H9 (cell line): ENCODE measurements around the gene MS4A14. TPM values are rescaled to one million over a fixed set of nuclear protein-coding genes. Genes with fewer than 3 reads are reported as not detected.

ENCODE experiments used
- DNase-seq: peaks from one replicate; pipeline ENCODE4 v3.0.0-alpha.2; 2017
- H2AFZ ChIP-seq: one replicate; pipeline ENCODE4 v1.6.1; 2013; ENCODE audit warnings: mild to moderate bottlenecking, low read length, control low read depth, moderate library complexity
- H2AK5ac ChIP-seq: 2 replicates; pipeline ENCODE4 v1.6.1; 2013; ENCODE audit warnings: low read length, control low read depth, mixed read lengths; ENCODE audit not compliant: insufficient read length
- H2BK120ac ChIP-seq: one replicate; pipeline ENCODE4 v1.6.1; 2013; ENCODE audit warnings: low read depth, mild to moderate bottlenecking, low read length, control low read depth, inconsistent platforms; ENCODE audit not compliant: poor library complexity, severe bottlenecking
- H2BK12ac ChIP-seq: 2 replicates; pipeline ENCODE4 v1.6.1; 2013; ENCODE audit warnings: low read length, control low read depth, mixed read lengths, low read depth; ENCODE audit not compliant: insufficient read length
- H2BK15ac ChIP-seq: 2 replicates; pipeline ENCODE4 v1.6.1; 2013; ENCODE audit warnings: low read depth, low read length, control low read depth
- H2BK20ac ChIP-seq: one replicate; pipeline ENCODE4 v1.6.1; 2013; ENCODE audit warnings: low read depth, mild to moderate bottlenecking, low read length, control low read depth, inconsistent platforms; ENCODE audit not compliant: poor library complexity, severe bottlenecking
- H2BK5ac ChIP-seq: 2 replicates; pipeline ENCODE4 v1.6.1; 2013; ENCODE audit warnings: low read length, control low read depth, mixed read lengths; ENCODE audit not compliant: insufficient read length
- H3K14ac ChIP-seq: 2 replicates; pipeline ENCODE4 v1.6.1; 2013; ENCODE audit warnings: low read length, control low read depth; ENCODE audit not compliant: insufficient read depth
- H3K18ac ChIP-seq: 2 replicates; pipeline ENCODE4 v1.6.1; 2013; ENCODE audit warnings: low read depth, mild to moderate bottlenecking, mixed read lengths, low read length, control low read depth; ENCODE audit not compliant: insufficient read length
- H3K23ac ChIP-seq: 2 replicates; pipeline ENCODE4 v1.6.1; 2013; ENCODE audit warnings: low read length, control low read depth, mixed read lengths, low read depth; ENCODE audit not compliant: insufficient read length
- H3K23me2 ChIP-seq: 2 replicates; pipeline ENCODE4 v1.6.1; 2013; ENCODE audit warnings: low read depth, mild to moderate bottlenecking, mixed read lengths, low read length, control low read depth; ENCODE audit not compliant: insufficient read length, poor library complexity, severe bottlenecking
- H3K27ac ChIP-seq: 2 replicates; pipeline ENCODE4 v1.5.1; 2013; ENCODE audit warnings: low read length, control low read depth, mixed read lengths, low read depth; ENCODE audit not compliant: insufficient read length
- H3K27me3 ChIP-seq: 2 replicates; pipeline ENCODE4 v1.6.1; 2013; ENCODE audit warnings: low read length, control low read depth, inconsistent platforms; ENCODE audit not compliant: insufficient read depth
- H3K4ac ChIP-seq: 2 replicates; pipeline ENCODE4 v1.6.1; 2013; ENCODE audit warnings: low read depth, mild to moderate bottlenecking, control low read depth, inconsistent platforms, low read length, moderate library complexity
- H3K4me1 ChIP-seq: 2 replicates; pipeline ENCODE4 v1.6.1; 2013; ENCODE audit warnings: low read length, control low read depth, inconsistent platforms; ENCODE audit not compliant: insufficient read depth
- H3K4me2 ChIP-seq: 2 replicates; pipeline ENCODE4 v1.6.1; 2013; ENCODE audit warnings: low read length, control low read depth, mixed read lengths; ENCODE audit not compliant: insufficient read length, insufficient read depth
- H3K56ac ChIP-seq: 2 replicates; pipeline ENCODE4 v1.6.1; 2013; ENCODE audit warnings: low read depth, mild to moderate bottlenecking, mixed read lengths, low read length, control low read depth; ENCODE audit not compliant: insufficient read length
- H3K79me1 ChIP-seq: 2 replicates; pipeline ENCODE4 v1.6.1; 2013; ENCODE audit warnings: low read depth, mild to moderate bottlenecking, moderate library complexity, low read length, control low read depth, inconsistent platforms; ENCODE audit not compliant: insufficient read depth, poor library complexity, severe bottlenecking
- H3K79me2 ChIP-seq: 2 replicates; pipeline ENCODE4 v1.6.1; 2013; ENCODE audit warnings: low read length, control low read depth, inconsistent platforms; ENCODE audit not compliant: insufficient read depth
- H3K9ac ChIP-seq: 2 replicates; pipeline ENCODE4 v1.6.1; 2013; ENCODE audit warnings: low read length, control low read depth, mixed read lengths; ENCODE audit not compliant: insufficient read length; ENCODE audit errors: extremely low read depth
- H3K9me3 ChIP-seq: one replicate; pipeline ENCODE4 v1.6.1; 2013; ENCODE audit warnings: low read depth, low read length, inconsistent platforms; ENCODE audit not compliant: control insufficient read depth
- H3T11ph ChIP-seq: one replicate; pipeline ENCODE4 v1.6.1; 2013; ENCODE audit warnings: mild to moderate bottlenecking, low read length, control low read depth, inconsistent platforms
- H4K20me1 ChIP-seq: one replicate; pipeline ENCODE4 v1.6.1; 2013; ENCODE audit not compliant: control insufficient read depth, insufficient read length, insufficient read depth
- H4K5ac ChIP-seq: 2 replicates; pipeline ENCODE4 v1.6.1; 2013; ENCODE audit warnings: low read depth, mild to moderate bottlenecking, mixed read lengths, low read length, control low read depth; ENCODE audit not compliant: insufficient read length
- H4K8ac ChIP-seq: replicated peaks from 2 replicates; pipeline ENCODE4 v1.6.1; 2013; ENCODE audit warnings: low read length, control low read depth, mixed read lengths, low read depth; ENCODE audit not compliant: insufficient read length
- H4K91ac ChIP-seq: 2 replicates; pipeline ENCODE4 v1.6.1; 2013; ENCODE audit warnings: low read depth, mild to moderate bottlenecking, moderate library complexity, mixed read lengths, low read length, control low read depth; ENCODE audit not compliant: insufficient read length
- H3K27ac Mint-ChIP-seq, 3 experiments: 2 replicates in 2 of 3; 3 replicates in 1 of 3; pipeline ENCODE4 v1.8.0; 2020 to 2021; ENCODE audit warnings: mixed read lengths in 3 of 3, mild to moderate bottlenecking in 1 of 3, moderate library complexity in 1 of 3
- H3K27me3 Mint-ChIP-seq: 2 replicates; pipeline ENCODE4 v1.8.0; 2021; ENCODE audit warnings: low read depth, mild to moderate bottlenecking, moderate library complexity, mixed read lengths
- H3K36me3 Mint-ChIP-seq, 3 experiments: 2 replicates in 2 of 3; 3 replicates in 1 of 3; pipeline ENCODE4 v1.8.0; 2020 to 2021; ENCODE audit warnings: low read depth in 3 of 3, mixed read lengths in 3 of 3; ENCODE audit not compliant: insufficient read depth in 1 of 3
- H3K4me1 Mint-ChIP-seq, 2 experiments: 2 replicates each; pipeline ENCODE4 v1.8.0; 2020; ENCODE audit warnings: mixed read lengths in 2 of 2
- H3K4me3 Mint-ChIP-seq, 2 experiments: 2 replicates in 1 of 2; 3 replicates in 1 of 2; pipeline ENCODE4 v1.8.0; 2020 to 2021; ENCODE audit warnings: mild to moderate bottlenecking in 2 of 2, mixed read lengths in 2 of 2, moderate library complexity in 1 of 2
- H3K9me3 Mint-ChIP-seq, 2 experiments: 2 replicates in 1 of 2; 3 replicates in 1 of 2; pipeline ENCODE4 v1.8.0; 2020; ENCODE audit warnings: mild to moderate bottlenecking in 2 of 2, mixed read lengths in 2 of 2, moderate library complexity in 1 of 2
- WGBS: extraction: QIAGEN DNeasy Blood & Tissue Kit; methylation state at CpG from one replicate; pipeline ENCODE4 v1.1.7; 2013; ENCODE audit warnings: missing lambda C conversion rate, low lambda C conversion rate, mixed read lengths; ENCODE audit not compliant: insufficient read length; ENCODE audit errors: extremely low coverage; 5-methylcytosine and 5-hydroxymethylcytosine counted together
- total RNA-seq: library from RNA; stranded (reverse); gene quantifications from 2 replicates; pipeline ENCODE4 v1.2.1, GENCODE V29; 2021
- TF ChIP-seq, protein P1 (sequence below): fragments of 200-600 bp; sonication (generic); conservative IDR thresholded peaks from 3 replicates; pipeline ENCODE4 v1.8.0; 2021; ENCODE audit warnings: antibody characterized with exemption, mild to moderate bottlenecking

MS4A14 gene
- total RNA-seq, 1 experiment from 2014 or later, result not detected

DNA sequence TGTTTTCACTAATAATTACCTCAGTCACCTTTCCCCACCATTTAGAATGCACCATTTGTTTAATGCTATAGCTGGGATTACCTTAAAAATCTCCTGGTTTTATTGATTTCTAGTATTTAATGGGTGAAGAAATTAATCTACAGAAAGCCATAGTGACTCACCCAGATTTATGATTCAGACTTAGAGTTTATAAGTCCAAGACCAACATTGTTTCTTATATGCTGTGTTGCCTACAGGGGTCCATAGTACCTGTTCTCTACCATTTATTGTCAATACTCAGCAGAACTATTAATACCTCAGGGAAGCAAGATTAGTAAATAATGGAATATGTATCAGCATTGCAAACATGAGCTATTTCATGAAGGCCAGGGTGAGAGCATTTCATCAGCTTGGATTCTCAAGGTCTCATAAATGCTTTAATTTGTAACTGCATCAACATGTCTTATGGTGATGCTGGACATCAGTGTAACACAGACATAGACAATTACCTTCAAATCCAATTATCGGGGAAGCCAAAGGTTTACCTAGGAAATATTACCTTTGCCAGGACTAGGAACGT is 25.9 kb upstream of the MS4A14 start:
- Histone ChIP-seq H3K4me2 (no peak overlapping the region), H3K27ac (no peak overlapping the region)

More for the DNA sequence above, 25.9 kb upstream of the MS4A14 start:
- H3K27ac Mint-ChIP-seq, result no peak overlapping the region
- no peak overlapping the region for H4K5ac ChIP-seq
- H3K27me3 ChIP-seq, result no peaks in the 10 kb centered on the region
- H4K20me1 ChIP-seq, result no peaks in the 10 kb centered on the region
- no CpG with 5 or more reads among the region's 2 CpGs for WGBS
- H3K4me3 Mint-ChIP-seq, result no peak overlapping the region
- no peak overlapping the region for H3K4ac ChIP-seq
- H3K9me3 Mint-ChIP-seq, result peaks cover 9 to 10% of the 10 kb centered on the region in 2 experiments; a peak in 4 of 5 replicates
- no peaks in the 10 kb centered on the region; the same call in 1 of the 2 replicates for H3K4me1 ChIP-seq
- H2AFZ ChIP-seq, result no peak overlapping the region
- no peak overlapping the region for H2BK20ac ChIP-seq
- H4K8ac ChIP-seq, result no peak overlapping the region
- H3K23ac ChIP-seq, result no peak overlapping the region
- no peak overlapping the region for H2BK15ac ChIP-seq
- H3K14ac ChIP-seq, result no peak overlapping the region
- H3K27me3 Mint-ChIP-seq, result no peaks in the 10 kb centered on the region; the same call in 1 of the 2 replicates
- no peak overlapping the region for H2AK5ac ChIP-seq
- TF ChIP-seq, protein P1, sequence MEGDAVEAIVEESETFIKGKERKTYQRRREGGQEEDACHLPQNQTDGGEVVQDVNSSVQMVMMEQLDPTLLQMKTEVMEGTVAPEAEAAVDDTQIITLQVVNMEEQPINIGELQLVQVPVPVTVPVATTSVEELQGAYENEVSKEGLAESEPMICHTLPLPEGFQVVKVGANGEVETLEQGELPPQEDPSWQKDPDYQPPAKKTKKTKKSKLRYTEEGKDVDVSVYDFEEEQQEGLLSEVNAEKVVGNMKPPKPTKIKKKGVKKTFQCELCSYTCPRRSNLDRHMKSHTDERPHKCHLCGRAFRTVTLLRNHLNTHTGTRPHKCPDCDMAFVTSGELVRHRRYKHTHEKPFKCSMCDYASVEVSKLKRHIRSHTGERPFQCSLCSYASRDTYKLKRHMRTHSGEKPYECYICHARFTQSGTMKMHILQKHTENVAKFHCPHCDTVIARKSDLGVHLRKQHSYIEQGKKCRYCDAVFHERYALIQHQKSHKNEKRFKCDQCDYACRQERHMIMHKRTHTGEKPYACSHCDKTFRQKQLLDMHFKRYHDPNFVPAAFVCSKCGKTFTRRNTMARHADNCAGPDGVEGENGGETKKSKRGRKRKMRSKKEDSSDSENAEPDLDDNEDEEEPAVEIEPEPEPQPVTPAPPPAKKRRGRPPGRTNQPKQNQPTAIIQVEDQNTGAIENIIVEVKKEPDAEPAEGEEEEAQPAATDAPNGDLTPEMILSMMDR, result no peak
- no peak overlapping the region for H2BK120ac ChIP-seq
- H3K9ac ChIP-seq, result no peak overlapping the region
- H2BK12ac ChIP-seq, result no peak overlapping the region
- H3K23me2 ChIP-seq, result no peaks in the 10 kb centered on the region
- H3K9me3 ChIP-seq, result no peaks in the 10 kb centered on the region
- no peak overlapping the region for H3K56ac ChIP-seq
- DNase-seq, result no peak
- no peak overlapping the region for H4K91ac ChIP-seq
- H3K79me2 ChIP-seq, result no peaks in the 10 kb centered on the region
- H3K79me1 ChIP-seq, result no peaks in the 10 kb centered on the region
- no peak overlapping the region for H2BK5ac ChIP-seq
- H3K36me3 Mint-ChIP-seq, result peaks cover 2 to 23% (median 12%) of the 10 kb centered on the region in 3 experiments; a peak in 5 of 7 replicates
- H3K18ac ChIP-seq, result no peak overlapping the region
- no peak overlapping the region for H3T11ph ChIP-seq
- H3K4me1 Mint-ChIP-seq, result peaks cover 21 to 41% of the 10 kb centered on the region in 2 experiments
